ENCODE data around the gene DDX52.

- no peak for TF ChIP-seq EZH2 (IDR thresholded peaks at IDR 0.05; ENCODE audit: borderline replicate concordance, low read depth, low read length, poor library complexity, severe bottlenecking)
- TF ChIP-seq CTCF (conservative IDR thresholded peaks at IDR 0.05; ENCODE audit: low read depth, low read length) = no peak
These were observed 76.1 kb downstream of the DDX52 start for GRCh38 chr17:37567137-37567536.
